ENCODE data around the gene KLK4.
A peak's percentile ranks its signal among the peaks of the same experiment; 100 is the strongest.
"Not testable (repeated sequence)": the region's sequence is repeated elsewhere in the genome, so short reads cannot be mapped to it uniquely, and the experiment has no call there.

The KLK4 gene

DNA sequence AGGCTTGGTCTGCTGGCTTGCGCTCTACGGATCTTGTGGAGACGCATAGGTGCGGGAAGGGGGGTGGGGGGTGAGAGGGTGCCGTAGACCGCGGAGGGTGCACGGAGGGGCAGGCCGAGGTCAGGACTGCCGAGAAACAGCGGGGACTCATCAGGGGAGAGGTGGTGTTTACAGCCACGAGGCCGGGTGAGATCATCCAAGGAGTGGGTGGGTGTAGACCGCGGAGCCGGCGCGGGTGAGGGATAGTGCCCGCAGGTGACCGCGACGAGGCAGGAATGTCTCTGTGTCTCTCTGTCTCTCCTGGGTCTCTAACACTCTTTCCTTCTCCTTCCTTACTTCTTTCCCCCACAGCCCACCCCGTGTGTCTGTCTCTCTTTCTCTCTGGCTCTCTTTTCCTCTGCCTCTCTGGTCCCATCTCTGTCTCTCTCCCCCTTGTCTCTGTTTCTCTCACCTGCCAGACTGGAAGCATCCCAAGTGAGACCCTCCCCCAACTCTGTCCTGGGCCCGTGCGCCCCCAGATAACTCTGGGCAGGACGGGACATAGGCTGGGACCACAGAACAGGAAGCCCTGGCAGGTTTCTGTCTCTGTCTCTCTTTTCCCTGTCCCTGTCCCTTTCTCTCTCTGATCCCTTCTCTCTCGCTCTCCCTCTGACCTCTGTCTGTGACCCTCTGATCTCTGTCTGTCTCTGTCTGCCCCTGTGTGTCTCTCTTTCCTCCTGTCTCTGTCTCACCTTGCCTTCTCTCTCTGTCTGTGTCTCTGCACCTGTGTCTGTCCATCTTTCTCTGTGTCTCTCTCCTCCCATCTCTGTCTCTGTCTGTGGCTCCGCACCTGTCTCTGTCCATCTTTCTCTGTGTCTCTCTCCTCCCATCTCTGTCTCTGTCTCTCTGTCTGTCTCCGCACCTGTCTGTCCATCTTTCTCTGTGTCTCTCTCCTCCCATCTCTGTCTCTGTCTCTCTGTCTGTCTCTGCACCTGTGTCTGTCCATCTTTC lies 1.8 kb upstream of the KLK4 start:
- no peak for DNase-seq (ENCODE audit: low read depth)

DNA sequence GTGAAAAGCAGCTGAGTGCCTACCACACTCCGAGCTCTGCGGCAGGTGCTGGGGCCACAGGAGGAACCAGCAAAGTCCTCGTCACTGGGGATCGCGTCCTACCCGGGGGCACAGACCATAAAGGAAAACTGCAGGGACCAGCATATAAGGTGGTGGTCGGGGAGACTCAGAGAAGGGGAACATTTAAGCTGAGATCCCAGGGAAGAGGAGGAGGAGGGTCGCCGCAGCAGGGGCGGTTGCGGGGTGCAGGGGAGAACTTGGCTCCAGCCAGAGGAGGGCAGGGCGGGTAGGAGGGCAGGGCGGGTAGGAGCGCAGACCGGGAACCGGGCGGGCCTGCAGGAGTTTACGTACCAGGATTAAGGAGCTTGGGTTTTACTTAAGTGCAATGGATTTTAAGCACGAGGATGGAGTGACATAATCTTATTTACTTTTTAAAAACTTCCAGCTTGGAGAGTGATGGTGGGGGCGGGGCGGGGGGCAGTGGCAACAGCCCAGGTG lies 956 bp upstream of the KLK4 start:
- no peak for DNase-seq (ENCODE audit: low read depth)

DNA sequence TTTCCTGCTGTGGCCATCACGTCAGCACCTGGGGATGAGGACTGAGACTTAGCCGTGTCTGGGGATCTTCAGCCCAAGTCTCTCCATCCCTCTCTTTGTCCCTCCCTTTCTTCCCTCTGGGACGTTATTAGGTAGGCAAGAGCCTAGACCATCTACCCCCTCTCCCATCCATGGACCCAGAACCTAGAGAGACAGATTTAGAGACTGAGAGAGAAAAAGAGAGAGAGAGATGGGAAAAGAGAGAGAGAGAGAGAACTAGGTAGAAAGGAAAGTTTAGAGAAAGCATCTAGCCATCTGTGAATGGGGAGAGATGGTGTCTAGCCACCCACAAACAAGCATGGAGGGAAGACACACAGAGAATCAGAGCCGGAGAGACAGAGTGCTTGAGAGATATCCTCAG lies 473 bp downstream of the KLK4 start:
- DNase-seq (ENCODE audit: low read depth): no peak

DNA sequence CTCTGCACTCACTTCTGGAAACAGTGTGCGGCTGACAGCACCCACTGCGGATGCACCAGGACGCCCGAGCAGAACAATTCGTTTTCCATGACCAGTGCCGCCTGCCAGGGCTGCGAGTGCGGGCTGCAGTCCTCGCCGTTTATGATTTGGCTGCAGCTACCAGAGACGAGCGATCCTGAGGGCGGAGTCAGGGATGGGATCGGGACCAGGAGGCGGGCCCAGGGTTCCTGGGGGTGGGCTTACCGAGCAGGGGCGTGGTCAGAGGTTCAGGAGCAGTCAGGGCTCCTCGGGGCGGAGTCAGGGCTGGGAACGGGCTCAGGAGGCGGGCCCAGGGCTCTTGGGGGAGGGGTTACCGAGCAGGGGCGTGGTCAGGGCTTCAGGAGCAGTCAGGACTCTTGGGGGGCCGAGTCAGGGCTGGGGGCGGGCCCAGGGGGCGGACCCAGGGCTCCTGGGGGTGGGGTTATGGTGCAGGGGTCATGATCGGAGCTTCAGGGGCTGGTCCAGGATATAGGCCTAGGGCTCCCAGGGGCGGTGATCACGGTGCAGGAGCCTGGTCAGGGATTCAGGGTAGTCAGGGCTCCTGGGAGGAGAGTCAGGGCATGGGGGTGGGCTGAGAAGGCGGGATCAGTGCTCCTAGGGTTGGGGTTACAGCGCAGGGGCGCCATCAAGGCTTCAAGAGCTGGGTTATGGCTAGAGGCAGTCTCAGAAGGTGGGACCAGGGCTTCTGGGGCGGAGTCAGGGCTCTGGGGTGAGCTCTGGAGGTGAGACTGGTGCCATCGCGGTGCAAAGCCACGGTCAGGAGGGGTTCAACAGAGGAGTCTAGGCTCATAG lies 1.7 kb downstream of the KLK4 start:
- DNase-seq (ENCODE audit: low read depth): no peak

DNA sequence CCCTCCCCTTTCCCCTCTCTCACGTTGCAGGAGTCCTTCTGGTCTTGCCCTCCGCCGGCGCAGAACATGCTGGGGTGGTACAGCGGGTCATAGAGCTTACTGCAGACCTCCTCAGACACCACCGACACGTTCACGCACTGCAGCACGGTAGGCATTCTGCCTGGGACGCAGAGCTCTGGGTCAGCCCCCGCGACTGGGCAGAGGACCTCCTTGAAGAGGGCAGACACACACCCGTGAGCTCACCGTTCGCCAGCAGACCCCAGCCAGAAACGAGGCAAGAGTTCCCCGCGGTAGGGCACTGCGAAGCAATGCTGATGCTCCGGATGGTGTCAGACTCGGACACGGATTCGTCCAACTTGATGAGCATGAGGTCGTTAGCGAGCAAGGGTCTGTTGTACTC lies 2.9 kb downstream of the KLK4 start:
- no peak for DNase-seq (ENCODE audit: low read depth)

DNA sequence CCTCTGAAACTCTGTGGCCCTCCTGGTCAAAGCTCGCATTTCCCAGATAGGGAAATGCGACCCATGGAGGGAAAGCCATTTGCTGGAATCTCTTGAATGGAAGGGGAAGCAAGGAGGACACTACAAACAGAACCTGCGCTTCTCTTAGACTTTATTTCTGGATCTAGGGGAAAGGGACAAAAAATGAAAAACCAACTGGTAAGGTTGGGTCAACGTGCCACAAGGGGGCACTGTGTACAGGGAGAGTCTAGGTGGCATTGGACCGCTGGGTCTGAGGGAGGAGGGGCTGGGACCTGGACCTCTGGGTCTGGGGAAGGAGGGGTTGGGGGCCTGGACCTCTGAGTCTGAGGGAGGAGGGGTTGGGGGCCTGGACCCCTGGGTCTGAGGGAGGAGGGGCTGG lies 5.0 kb downstream of the KLK4 start:
- DNase-seq (ENCODE audit: low read depth): no peak

DNA sequence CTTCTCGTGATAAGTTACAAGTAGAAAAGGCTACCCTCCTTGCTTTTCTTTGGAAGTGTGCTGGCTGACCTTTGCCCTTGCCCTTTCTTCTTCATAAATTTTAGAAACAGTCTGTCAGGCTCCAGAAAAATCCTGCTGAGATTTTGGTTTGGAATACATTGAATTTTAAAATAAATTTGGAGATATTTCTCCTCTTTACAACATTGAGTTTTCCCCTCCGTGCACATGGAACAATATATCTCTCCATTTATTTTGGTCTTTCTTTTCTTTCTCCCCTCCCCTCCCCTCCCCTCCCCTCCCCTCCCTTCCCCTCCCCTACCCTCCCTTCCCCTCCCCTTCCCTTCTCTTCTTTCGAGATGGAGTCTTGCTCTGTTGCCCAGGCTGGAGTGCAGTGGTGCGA lies 8.6 kb downstream of the KLK4 start:
- DNase-seq (ENCODE audit: low read depth): no peak

DNA sequence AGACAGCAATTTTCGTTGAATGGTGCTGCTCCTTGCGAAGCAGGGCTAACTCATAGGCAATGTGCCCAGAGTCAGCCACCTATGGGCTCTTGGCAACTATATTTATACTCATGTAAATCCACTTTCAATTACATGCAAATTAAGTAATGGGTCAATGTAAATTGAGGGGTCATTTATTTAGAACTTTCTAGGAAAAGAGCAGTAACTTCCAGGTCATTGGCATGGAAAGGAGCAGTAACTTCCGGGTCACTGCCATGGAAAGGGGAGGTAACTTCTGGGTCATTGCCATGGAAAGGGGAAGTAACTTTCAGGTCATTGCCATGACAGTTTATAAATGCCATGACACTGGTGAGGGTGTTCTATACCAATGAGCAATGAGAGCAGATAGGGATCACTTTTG lies 11.6 kb downstream of the KLK4 start:
- no peak for DNase-seq (ENCODE audit: low read depth)

DNA sequence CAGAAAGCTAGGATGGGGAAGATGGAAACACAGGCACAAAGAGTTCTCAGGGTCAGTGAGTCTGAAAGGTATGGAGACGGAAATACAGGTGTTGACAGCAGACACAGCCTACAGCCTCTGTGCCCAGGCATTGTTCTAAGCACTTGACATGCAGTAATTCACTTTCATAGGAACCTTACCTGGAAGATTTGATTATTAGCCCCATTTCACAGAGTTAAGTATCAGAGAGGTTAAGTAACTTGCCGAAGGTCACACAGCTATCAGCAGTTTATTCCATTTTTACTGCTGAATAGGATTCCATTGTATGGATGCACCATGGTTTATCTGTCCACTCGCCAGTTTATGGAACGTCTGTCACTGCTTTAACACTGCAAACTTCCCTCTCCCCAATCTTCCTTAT lies 13.2 kb downstream of the KLK4 start:
- no peak for DNase-seq (ENCODE audit: low read depth)

DNA sequence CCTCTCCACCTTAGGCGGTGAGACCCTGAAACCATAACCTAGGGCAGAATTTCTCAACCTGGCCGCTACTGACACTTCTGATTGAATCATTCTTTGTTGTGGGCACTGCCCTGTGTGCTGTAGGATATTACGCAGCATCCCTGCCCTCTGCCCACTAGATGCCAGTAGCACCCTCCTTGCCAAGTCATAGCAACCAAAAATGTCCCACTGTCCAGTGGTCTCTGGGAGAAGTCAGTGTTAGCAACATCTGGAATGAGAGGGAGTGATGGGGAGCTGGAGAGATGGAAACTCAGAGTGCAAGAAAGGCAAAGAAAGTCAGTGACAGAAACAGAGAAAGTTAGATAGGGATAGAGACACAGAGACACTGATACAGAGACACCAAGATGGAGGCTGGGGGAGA lies 13.6 kb downstream of the KLK4 start:
- no peak for DNase-seq (ENCODE audit: low read depth)

DNA sequence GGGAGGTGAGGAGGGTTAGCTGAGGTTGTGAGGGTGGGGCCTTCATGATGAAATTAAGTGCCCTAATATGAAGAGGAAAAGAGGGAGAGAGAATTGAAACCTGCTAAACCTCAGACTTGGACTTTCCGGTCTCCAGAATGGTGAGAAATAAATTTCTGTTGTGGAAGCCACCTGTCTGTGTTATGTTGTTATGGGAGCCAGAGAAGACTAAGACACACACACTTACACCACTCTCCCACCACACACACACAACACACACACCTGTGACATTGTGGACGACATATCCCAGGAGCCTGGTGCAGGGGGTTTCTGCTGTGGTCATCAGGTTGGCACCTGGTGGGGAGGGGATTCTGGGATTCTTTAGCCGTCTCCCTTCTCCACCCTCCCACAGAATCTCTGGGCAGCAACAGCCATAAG lies 14.0 kb downstream of the KLK4 start:
- DNase-seq (ENCODE audit: low read depth): no peak

DNA sequence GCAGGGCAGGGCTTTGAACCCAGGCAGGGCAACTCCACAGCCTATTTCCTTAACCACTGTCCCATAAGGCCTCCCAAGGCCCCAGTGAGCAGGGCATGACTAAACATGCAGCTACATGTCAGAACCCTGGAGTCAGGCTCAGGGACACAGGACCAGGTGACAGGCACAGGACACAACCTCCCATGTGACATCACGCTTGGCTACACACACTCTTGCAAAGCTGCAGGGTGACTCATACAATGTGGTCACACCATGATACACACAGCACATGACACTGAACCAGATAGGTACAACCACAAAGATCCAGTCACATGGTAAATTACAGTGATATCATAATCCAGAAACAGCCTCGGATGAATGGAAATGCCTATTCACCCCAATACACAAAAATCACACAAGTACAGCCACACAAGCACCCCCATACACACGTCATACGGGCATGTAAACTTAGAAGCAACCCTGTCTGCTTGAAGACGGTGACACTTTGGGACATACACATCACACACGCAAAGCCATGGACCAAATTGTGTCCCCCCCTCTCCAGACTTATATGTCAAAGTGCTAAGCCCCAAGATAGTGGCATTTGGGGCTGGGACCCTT lies 14.5 kb downstream of the KLK4 start:
- DNase-seq (ENCODE audit: low read depth): peak; percentile 9

DNA sequence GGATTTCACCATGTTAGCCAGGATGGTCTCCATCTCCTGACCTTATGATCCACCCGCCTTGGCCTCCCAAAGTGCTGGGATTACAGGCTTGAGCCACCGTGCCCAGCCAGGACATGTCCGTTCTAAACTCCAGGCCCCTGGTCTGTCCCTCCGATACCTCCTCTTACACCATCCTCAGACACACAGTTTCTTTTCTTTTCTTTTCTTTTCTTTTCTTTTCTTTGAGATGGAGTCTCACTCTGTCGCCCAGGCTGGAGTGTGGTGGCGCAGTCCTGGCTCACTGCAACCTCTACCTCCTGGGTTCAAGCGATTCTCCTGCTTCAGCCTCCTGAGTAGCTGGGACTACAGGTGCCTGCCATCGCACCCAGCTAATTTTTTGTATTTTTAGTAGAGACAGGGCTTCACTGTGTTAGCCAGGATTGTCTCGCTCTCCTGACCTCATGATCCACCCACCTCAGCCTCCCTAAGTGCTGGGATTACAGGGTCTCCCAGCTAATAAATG lies 15.1 kb downstream of the KLK4 start:
- not testable (repeated sequence) for DNase-seq (ENCODE audit: low read depth)

DNA sequence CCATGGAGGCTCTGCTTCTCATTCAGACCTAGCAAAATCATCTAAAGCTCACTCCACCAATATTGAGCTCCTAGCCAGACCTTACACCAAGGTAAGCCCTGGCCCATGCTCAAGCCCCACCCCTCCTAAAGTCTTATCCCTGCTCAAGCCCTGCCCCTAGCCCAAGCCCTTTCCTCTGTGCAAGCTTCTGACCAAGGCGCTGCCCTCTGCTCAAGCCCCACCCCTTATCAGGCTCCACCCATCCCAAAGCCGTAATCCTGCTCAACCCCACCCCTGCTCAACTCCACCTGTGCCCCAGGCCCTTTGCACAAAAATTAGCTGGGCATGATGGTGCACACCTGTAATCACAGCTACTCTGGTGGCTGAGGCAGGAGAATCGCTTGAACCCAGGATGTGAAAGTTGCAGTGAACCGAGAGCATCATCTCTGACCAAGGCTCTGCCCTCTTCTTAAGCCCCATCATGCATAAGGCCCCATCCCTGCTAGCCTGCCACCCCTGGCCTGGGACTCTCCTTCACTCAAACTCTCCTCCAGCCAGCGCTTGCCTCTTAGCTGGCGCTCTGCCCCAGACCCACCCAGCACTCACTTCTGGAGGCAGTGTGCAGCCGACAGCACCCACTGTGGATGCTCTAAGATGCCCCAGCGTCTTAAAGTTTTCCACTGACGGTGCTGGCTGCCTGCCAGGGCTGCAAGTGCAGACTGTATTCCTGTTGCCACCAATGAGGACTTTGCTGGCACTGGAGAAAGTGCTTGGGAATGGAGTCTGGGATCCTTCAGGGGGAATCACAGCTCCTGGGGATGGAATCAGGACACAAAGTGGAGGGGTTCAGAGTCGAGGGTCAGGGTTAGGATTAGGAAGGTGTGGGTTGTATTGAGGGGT lies 16.5 kb downstream of the KLK4 start:
- no peak for DNase-seq (ENCODE audit: low read depth)

DNA sequence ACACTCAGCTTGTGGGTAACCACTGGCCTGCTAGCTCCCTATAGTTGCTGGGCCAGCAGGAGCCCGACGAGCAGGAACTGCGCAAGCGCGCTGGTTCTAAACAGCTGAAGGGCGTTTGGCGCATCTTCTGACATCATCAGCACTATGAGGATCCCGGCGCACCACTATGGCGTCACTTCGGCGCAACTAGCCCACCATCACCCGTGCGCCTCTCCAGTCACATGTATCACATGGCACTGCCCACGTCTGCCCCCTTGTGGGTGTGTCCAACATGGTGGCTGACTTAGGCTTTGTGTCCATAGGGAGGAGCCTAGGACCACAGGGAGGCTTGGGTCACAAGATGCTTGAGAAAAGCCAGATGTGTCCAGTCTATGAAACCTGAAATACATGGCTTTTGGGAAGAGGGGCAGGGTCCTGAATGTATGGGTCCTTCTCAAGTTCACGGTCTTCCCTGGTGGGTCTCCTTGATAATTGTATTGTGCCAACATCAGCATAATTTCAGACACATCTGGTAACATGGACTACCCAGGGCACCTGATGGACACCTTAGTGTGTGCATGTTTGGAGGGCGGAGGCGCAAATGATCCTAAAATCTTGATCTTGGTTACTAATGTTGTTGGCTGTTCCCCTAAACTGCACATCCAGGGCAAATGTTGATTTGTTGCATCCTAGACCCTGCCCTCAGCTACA lies 18.0 kb downstream of the KLK4 start:
- no peak for DNase-seq (ENCODE audit: low read depth)

DNA sequence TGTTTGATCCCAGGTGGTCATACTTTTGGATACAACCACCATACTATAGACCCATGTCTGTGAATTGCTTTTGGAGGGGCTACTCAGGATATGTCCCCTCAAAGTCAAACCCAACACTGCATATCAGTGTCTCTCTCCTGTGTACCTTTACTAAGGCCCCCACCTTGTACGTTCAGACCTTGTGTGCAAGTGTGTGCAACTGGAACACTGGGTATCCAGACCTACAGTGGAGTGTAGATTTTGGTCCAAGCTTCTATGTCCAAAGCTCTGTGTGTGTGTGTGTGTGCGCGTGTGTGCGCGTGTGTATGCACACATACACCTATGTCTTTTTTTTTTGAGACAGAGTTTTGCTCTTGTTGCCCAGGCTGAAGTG lies 20.0 kb downstream of the KLK4 start:
- no peak for DNase-seq (ENCODE audit: low read depth)

DNA sequence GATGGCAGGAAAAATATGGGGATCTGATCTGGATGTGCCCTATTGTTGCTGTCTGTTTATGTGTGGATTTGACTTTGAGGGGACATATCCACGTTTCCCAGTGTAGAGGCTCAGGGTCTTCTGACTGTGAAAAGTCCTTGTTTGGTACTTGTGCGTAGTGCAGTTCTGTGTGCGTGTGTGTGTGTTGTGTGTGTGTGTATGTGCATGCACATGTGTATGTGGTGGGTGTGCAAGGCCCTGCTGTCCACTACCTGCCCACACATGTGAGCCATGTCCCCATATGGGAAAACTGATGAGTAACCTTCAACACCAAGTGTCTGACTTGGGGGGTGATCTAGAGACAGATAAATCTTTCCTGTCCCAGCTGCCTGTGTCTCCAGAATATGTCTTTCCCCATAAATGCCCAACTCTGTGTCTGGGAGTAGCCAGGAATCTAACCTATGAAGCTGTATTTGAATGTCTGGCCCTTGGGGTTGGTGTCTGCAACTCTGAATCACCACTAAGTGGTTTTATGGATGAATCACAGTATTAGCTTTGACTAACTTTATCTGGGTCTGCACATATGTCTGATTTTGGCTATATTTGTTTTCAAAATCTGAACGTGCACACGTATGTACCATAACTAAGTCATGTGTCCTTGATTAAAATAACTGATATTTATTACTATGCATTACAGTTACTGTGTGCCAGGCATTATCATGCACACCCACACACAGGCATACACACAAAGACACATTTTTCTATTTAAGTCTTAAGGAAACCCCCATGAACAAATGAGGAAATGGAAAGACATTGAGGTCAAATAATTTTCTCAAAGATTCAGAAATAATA lies 20.6 kb downstream of the KLK4 start:
- peak; percentile 8 for DNase-seq (ENCODE audit: low read depth)

DNA sequence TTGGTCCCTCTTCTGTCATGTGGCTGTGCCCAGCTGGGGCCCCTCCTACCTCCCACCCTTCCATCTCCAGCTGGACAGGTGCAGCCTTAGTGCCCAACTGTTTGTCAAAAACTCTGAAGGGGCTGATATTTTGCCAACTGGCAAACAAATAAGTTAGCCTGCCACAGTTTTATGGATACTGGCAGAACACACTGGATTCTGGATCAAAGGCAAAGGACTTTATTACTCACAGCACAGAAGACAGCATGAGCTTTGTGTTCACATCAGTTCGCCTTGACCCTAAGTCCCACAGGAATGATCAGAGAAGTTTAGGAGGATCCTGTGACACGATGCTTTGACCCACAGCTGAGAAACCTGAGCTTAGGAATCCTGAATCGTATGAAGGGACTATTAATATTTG lies 21.6 kb downstream of the KLK4 start:
- DNase-seq (ENCODE audit: low read depth): no peak

DNA sequence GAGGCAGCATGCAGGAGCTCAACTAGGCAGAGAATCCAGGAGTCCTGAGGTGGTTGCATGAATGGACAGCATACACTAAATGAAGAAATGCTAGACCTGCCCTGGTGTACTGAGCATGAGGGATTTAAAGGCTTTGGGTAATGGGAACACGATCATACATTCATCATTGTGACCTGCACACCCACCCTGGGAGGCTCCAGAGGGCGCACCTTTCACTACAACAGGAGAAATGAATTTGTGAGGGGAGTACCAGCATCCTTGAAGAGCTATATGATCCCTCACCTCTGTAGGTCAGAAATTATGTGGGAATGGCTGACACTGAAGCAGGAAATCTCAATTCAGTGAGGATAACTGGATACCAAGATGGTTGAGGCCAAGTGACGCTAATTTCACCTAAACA lies 29.0 kb downstream of the KLK4 start:
- DNase-seq (ENCODE audit: low read depth): no peak

DNA sequence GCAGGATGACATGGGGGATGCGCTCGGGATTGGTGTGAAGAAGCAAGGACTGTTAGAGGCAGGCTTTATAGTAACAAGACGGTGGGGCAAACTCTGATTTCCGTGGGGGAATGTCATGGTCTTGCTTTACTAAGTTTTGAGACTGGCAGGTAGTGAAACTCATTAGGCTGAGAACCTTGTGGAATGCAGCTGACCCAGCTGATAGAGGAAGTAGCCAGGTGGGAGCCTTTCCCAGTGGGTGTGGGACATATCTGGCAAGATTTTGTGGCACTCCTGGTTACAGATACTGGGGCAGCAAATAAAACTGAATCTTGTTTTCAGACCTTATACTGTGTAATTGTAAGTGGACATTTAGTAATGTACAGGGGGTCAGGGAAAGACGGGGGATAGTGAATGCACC lies 31.0 kb downstream of the KLK4 start:
- no peak for DNase-seq (ENCODE audit: low read depth)

Data from stromal cell of bone marrow (primary cell).